MCF 10A (cell line): ENCODE data around the gene STMN3. TPM values are rescaled to one million over a fixed set of nuclear protein-coding genes. Genes with fewer than 3 reads are reported as not detected.

Source experiments
- BruUV-seq: library from RNA; stranded (reverse); fragments of 400-500 nt; replicated peaks from 2 replicates; lab custom pipeline; 2021; lab: Mats Ljungman, UMichigan
- CTCF ChIA-PET: fragments of 300-600 bp; sonication (Branson Sonifier 250); formaldehyde crosslinking; extraction: SDS; loops from one replicate; lab custom pipeline; 2021; ENCODE audit warnings: antibody characterized with exemption, inconsistent platforms; lab: Yijun Ruan, JAX
- POLR2A ChIA-PET: fragments of 300-600, 350-650 bp; sonication (Branson Sonifier 250); formaldehyde crosslinking; extraction: SDS; loops from one replicate; lab custom pipeline; 2020; ENCODE audit warnings: antibody characterized with exemption, inconsistent platforms; lab: Yijun Ruan, JAX
- DNase-seq: peaks from one replicate; pipeline ENCODE4 v3.0.0-alpha.2; 2018; ENCODE audit not compliant: unreplicated experiment
- H3K27ac Mint-ChIP-seq: one replicate; pipeline ENCODE4 v1.8.0; 2022; ENCODE audit warnings: mild to moderate bottlenecking, low read depth, mixed read lengths; ENCODE audit not compliant: unreplicated experiment
- H3K27me3 Mint-ChIP-seq: one replicate; pipeline ENCODE4 v1.8.0; 2022; ENCODE audit warnings: mixed read lengths; ENCODE audit not compliant: insufficient read depth, unreplicated experiment
- H3K36me3 Mint-ChIP-seq: one replicate; pipeline ENCODE4 v1.8.0; 2022; ENCODE audit warnings: mild to moderate bottlenecking, moderate library complexity, mixed read lengths; ENCODE audit not compliant: insufficient read depth, unreplicated experiment
- H3K4me1 Mint-ChIP-seq: one replicate; pipeline ENCODE4 v1.8.0; 2022; ENCODE audit warnings: mixed read lengths; ENCODE audit not compliant: insufficient read depth, unreplicated experiment
- H3K4me3 Mint-ChIP-seq: one replicate; pipeline ENCODE4 v1.8.0; 2022; ENCODE audit warnings: mild to moderate bottlenecking, moderate library complexity, mixed read lengths; ENCODE audit not compliant: unreplicated experiment
- H3K9me3 Mint-ChIP-seq: one replicate; pipeline ENCODE4 v1.8.0; 2022; ENCODE audit warnings: mixed read lengths; ENCODE audit not compliant: unreplicated experiment
- CTCF ChIP-seq: fragments of 200-600 bp; IDR thresholded peaks from one replicate; pipeline ENCODE4 v1.8.0; 2022; ENCODE audit warnings: antibody characterized with exemption, mild to moderate bottlenecking; ENCODE audit not compliant: unreplicated experiment
- intact Hi-C: fragments of 100-400 bp; cut with micrococcal nuclease; formaldehyde crosslinking; loops from 2 replicates; pipeline ENCODE4 v1.14.1; 2022
- total RNA-seq: library from RNA; stranded (reverse); gene quantifications from 2 replicates; pipeline ENCODE4 v1.2.3, GENCODE V29; 2022

STMN3 gene
- total RNA-seq, 1 experiment from 2014 or later = 5.3 TPM

- CTCF ChIA-PET = interaction anchor here (0.7 to 0.9 kb wide), 2 partner anchors 33 to 127 kb away, joined by 4 read pairs; no protein-coding TSS in a partner anchor
- no peak overlapping the region for H3K27ac Mint-ChIP-seq
- H3K9me3 Mint-ChIP-seq = no peaks in the 10 kb centered on the region
- no peaks in the 10 kb centered on the region for H3K4me1 Mint-ChIP-seq
- H3K36me3 Mint-ChIP-seq = peaks cover 29% of the 10 kb centered on the region
- no peaks in the 10 kb centered on the region for H3K27me3 Mint-ChIP-seq
- no peak for TF ChIP-seq CTCF
- intact Hi-C loops = no loop called here
- DNase-seq = no peak
- POLR2A ChIA-PET = interaction anchor here (0.8 to 1.3 kb wide), 2 partner anchors 7 to 24 kb away, joined by 3 read pairs; partner anchors contain the start of gene RTEL1
- no peak overlapping the region for H3K4me3 Mint-ChIP-seq
- no TSS peak for BruUV-seq
Measured at GRCh38 chr20:63665708-63666107, 12.5 kb upstream of the STMN3 start.

GRCh38 chr20:63664861-63665594 lies 11.8 kb upstream of the STMN3 start:
- BruUV-seq = no TSS peak
- no peak for DNase-seq
- H3K27me3 Mint-ChIP-seq = no peaks in the 10 kb centered on the region
- H3K4me3 Mint-ChIP-seq = no peak overlapping the region
- intact Hi-C loops = no loop called here
- POLR2A ChIA-PET = interaction anchor here (0.8 kb wide), 1 partner anchor 23 kb away, joined by 3 read pairs; no protein-coding TSS in a partner anchor
- H3K27ac Mint-ChIP-seq = peak overlapping the region; percentile 54
- peaks cover 34% of the 10 kb centered on the region for H3K36me3 Mint-ChIP-seq
- no peak for TF ChIP-seq CTCF
- H3K4me1 Mint-ChIP-seq = no peaks in the 10 kb centered on the region
- CTCF ChIA-PET = no interaction called here
- H3K9me3 Mint-ChIP-seq = no peaks in the 10 kb centered on the region

- DNase-seq = no peak
- POLR2A ChIA-PET = no interaction called here
- Mint-ChIP-seq H3K4me1 (peaks cover 7% of the 10 kb centered on the region), H3K4me3 (no peak overlapping the region), H3K9me3 (no peaks in the 10 kb centered on the region), H3K36me3 (peaks cover 31% of the 10 kb centered on the region), H3K27me3 (no peaks in the 10 kb centered on the region), H3K27ac (no peak overlapping the region)
- CTCF ChIA-PET = interaction anchor here (0.7 to 0.8 kb wide), 2 partner anchors 79 to 219 kb away, joined by 3 to 4 read pairs; no protein-coding TSS in a partner anchor
- intact Hi-C loops = no loop called here
- no TSS peak for BruUV-seq
- no peak for TF ChIP-seq CTCF
Measured at GRCh38 chr20:63664143-63664851, 11.1 kb upstream of the STMN3 start.
